T1000 (cell line): Measurements from ENCODE around the gene CAMKK1.

ENCODE experiments used
- DNase-seq: peaks from one replicate; lab custom pipeline; 2025; ENCODE audit warnings: mixed read lengths; lab: John Stamatoyannopoulos, UW

Gene CAMKK1

DNA sequence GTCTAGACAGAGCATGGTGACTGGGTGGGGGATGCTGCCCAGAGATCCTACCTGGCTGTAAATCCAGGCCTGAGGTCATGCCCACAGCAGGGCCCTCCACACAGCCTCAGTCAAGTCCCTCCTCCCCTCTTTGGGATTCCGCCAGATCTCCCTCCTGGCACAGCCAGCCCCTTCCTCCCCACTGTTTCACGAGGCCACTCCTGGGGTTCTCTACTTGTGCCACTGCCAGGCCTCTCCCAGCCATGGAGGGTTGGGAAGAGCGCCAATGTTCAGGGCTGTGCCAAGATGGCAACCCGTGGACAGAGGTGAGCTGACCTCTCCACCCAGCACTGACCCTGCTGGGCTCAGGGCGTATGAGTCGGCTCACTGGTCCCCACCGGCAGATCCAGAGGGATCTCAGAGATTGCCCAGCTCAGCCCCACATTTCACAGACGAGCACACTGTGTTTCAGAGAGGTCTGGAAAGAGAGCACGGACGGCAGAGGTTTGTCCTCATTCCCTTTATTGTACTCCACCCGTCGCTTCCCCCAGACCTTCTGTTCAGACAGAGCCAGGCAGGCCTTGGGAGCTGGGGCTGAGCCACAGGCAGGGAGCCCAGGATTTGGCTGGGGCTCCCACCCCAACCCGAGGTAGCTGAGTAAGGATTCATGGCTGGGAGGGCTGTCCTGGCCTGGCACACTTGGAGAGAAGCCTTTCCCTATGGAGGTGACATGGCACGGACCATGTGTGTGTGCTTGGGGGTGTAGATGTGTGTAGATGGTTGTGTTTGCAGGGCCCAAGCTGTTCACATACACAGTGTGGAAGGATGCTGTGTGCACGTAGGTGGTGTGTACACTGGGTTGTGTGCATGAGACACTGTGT, 3.5 kb upstream of the CAMKK1 start:
- DNase-seq = no peak

DNA sequence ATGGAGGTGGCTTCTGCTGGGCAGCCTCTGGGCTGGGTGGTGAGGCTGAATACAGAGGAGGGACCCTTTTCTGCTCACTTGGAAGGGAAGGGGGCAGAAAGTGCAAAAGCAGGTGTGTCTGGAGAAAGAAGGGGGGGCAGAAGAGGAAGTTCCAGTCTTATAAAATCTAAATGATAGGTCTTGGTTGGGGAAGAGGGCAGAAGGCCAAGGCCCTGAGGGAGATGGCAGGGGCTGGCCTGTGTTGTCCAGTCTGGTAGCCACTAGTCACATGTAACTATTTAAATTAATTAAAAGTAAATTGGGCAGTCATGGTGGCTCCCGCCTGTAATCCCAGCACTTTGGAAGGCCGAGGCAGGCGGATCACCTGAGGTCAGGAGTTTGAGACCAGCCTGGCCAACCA, 2.5 kb upstream of the CAMKK1 start:
- DNase-seq = no peak

- no peak for DNase-seq
Measured at GRCh38 chr17:3894911-3895343, 2.1 kb upstream of the CAMKK1 start.

GRCh38 chr17:3894188-3894587, 1.3 kb upstream of the CAMKK1 start:
- no peak for DNase-seq

DNA sequence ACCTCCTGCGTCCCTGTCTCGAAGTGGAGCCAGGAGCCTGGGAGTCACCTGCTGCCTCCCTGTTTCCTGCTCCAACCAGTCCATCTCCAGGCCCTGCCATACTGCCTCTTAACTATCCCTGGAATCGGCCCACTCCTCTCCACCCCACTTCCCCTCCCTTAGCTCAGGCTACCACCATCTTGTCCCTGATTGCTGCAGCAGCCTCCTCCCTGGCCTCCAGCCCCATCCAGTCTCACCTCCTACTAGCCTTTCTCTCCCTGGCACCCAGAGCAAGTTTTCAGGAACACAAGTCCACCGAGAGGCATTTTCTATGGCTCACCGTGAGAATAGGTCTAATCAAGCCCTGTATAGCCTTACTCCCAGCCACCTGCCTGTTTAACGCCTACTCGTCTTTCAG, 865 bp upstream of the CAMKK1 start:
- no peak for DNase-seq

- peak; percentile 66 for DNase-seq
Measured at GRCh38 chr17:3892095-3892998, 506 bp downstream of the CAMKK1 start.

DNA sequence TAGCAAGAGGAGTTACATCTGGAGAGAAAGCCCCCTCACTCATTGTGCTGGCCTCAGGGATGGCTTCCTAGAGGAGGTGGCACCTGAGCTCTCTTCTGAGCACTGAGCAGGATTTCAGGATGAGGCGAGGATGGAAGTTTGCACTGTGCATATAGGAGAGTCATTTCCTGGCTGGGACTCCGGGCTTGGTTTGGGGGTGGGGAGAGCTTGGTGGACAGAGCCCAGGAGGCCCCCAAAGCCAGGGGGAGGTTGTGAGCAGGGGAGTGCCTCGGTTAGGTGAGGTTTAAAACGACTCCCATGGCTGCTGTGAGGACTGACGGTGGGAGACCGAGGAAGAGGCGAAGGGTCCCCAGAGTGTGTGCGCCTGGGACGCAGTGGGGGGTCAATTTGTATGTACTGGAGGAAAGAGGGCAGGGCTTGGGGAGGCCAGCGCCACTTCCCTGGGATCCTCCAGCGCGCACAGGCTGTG, 1.2 kb downstream of the CAMKK1 start:
- DNase-seq = no peak

- DNase-seq = no peak
Measured at GRCh38 chr17:3890878-3891219, 2.0 kb downstream of the CAMKK1 start.

- DNase-seq = peak; percentile 94
Measured at GRCh38 chr17:3890082-3890877, 2.6 kb downstream of the CAMKK1 start.

GRCh38 chr17:3889325-3890012, 3.4 kb downstream of the CAMKK1 start:
- DNase-seq = no peak

DNA sequence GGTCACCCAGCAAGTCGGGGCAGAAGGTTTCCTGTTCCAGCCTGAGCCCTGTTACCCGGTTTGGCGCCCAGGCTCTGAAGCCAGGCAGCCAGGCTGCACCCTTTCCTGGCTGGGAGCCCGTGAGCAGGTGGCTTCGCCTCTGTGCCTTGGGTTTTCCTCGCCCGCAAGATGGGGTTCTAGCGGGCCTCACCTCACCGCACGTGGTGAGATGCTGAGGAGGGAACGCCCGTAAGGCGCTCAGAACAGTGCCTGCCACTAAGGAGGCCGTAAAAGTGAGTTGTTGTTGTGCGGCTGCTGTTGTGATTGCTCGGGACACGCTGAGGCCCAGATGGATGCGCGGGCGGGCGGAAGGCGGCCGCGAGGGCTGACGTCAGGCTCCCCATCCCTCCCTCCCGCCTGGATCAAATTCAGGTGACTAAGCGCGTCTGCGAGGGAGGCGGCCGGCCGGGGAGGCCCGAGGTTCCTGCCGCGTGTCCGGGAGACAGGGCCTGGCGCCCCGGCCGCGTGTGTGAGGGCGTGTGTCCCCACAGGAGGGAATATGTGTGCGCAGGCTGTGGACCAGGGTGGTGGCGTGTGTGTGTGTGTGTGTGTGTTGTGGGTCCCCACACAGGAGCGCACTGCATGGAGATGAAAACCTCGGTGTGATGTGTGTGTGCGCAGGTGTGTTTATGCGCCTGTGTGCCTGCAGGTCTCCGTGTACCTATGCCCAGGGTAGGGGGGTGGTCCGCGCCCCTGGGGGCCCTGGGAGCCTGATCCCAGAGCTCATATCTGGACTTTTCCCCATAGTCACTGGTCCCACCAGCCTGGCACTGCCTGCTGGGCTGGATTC, 4.3 kb downstream of the CAMKK1 start:
- DNase-seq = peak; percentile 84

DNA sequence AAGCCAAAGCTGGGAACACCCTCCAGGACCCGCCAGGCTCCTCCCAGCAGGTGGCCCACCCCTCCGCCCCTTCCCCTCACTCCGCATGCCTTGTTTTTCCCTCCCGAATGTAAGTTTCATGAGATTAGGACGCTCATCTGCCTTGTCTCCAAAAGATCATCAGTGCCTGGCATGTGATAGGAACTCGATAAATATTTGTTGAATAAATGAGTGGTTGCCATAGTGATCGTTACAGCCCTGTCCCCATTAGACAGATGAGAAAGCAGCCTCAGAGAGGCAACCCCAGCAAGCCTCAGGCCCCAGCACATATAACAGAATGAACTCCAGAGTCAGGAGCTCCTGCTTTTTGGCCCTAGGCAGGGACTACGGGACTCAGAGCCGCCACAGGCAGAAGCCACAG, 5.0 kb downstream of the CAMKK1 start:
- no peak for DNase-seq

DNA sequence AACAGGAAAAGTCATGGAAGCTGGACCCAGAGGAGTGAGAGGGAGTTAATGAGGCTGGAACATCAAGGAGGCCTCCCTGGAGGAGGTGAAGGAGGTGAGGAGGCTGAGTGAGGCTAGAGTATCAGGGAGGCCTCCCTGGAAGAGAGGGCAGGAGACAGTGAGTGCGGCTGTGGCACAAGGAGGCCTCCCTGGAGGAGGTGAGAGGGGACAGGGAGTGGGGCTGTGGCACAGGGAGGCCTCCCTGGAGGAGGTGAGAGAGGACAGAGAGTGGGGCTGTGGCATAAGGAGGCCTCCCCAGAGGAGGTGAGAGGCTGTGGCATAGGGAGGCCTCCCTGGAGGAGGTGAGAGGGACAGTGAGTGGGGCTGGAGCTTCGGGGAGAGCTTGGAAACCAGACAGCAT, 5.5 kb downstream of the CAMKK1 start:
- no peak for DNase-seq

DNA sequence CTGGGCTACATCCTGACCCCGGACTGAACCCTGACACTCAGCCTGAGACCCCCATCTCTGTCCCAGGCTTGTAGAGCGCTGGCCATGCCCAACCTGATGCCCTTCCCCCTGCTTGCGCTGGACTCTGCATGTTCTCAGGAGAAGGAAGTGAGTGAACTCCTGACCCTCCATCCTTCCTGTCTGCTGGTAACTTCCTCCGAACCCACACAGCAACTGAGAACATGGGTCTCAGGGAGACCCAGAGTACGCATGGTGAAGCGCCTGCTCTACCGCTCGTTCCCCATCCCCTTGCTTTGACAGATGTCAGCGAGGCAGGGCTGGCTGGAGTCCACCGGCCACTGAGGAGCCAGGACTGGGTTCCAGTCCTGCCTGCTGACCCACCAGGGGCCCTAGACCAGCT, 6.1 kb downstream of the CAMKK1 start:
- no peak for DNase-seq

- DNase-seq = peak; percentile 18
Measured at GRCh38 chr17:3885970-3886369, 6.9 kb downstream of the CAMKK1 start.

- no peak for DNase-seq
Measured at GRCh38 chr17:3885271-3885670, 7.6 kb downstream of the CAMKK1 start.

- DNase-seq = no peak
Measured at GRCh38 chr17:3884188-3884587, 8.7 kb downstream of the CAMKK1 start.

DNA sequence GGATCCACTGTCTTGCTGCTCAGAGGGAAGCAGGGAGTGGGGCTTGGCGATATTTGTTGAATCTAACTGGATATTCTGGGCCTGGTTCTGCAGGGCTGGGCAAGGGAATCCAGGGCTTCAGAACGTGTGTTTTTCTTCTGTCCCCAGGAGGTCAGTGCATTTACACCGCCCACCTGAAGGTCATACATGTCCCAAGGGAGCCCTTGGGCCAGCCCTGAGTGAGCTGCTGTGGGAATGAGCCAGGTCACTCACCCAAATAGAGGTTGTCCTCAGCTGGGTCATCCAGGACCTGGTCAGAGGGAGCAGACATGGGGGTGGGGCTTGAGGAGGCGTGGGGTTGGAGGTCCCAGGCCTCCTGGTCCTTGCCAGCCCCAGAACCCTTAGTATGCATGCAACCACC, 10.6 kb downstream of the CAMKK1 start:
- no peak for DNase-seq

DNA sequence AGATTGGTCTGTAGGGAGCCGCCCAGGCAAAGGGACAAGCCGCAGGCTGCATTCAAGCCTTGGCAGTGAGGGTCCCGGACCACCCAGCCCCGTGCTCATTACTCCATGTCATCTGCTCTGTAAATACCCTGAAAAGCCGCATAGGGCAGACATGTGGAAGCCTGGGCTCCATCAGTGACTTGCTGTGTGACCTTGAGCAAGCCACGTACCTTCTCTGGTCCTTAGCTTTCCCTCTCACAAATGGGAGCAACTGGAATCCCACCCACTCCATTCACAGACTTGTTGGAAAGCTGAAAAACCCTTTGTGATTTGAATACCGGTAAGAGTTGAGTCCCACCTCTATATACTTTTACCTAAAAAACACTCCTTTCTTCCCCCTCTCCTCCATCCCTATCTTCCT, 11.9 kb downstream of the CAMKK1 start:
- no peak for DNase-seq

DNA sequence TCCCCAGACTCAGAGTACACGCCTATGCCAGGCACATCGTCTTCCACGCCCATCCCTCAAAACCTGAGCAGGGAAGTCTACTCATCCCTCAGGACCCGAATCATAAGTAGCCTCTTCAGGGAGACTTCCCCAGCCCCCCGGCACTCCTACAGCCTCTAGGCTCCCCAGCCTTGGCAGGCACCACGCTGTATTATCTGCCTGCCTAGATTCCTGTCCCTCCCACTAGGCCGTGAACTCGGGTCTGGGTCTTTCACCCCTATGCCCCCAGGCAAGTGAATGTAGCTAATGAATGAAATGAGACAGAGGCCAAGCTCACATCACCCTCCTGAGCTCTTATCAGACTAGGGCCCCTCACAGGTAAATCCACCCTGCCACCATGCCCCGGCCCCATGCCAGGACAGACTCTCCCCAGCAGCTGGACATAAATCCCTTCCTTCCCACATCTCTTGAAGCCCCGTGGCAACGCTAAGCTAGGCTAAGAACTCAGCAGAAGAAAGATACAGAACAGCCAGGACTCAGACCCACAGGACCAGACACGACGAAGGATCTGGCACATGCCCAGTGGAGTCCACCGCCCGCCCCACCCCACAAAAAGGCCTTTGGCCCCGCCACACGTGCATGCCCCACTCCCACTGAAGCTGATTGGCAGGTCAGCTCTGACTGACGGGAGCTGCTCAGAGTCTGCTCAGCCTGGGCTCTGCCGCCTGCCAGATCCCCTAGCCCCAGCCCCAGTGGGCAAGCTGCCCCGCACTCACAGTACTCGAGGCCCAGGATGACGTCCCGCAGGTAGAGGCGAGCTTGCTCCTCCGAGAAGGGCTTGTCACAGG, 13.0 kb downstream of the CAMKK1 start:
- no peak for DNase-seq
